ENCODE data around the gene REV3L.

DNA sequence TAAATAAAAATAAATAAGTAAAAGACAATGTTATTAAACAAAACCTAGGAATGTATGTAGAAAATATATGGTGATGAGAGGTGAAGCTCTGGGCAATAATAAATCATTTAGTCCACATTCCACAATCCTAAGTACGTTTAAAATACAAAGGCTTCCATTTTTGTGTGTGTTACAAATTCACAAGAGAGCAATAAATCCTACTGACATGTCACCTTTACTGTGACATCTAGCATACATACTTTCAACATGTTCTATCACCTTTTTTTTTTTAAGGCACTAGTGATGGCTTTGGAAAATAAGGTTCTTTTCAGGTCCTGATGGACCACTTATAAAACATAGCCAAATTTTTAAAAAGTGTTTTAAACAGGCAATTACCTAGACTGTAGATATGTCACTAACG lies 12.0 kb downstream of the REV3L start:
- TF ChIP-seq, protein P1, sequence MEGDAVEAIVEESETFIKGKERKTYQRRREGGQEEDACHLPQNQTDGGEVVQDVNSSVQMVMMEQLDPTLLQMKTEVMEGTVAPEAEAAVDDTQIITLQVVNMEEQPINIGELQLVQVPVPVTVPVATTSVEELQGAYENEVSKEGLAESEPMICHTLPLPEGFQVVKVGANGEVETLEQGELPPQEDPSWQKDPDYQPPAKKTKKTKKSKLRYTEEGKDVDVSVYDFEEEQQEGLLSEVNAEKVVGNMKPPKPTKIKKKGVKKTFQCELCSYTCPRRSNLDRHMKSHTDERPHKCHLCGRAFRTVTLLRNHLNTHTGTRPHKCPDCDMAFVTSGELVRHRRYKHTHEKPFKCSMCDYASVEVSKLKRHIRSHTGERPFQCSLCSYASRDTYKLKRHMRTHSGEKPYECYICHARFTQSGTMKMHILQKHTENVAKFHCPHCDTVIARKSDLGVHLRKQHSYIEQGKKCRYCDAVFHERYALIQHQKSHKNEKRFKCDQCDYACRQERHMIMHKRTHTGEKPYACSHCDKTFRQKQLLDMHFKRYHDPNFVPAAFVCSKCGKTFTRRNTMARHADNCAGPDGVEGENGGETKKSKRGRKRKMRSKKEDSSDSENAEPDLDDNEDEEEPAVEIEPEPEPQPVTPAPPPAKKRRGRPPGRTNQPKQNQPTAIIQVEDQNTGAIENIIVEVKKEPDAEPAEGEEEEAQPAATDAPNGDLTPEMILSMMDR (IDR thresholded peaks at IDR 0.05): no peak
- TF ChIP-seq POLR2A (IDR thresholded peaks at IDR 0.05): no peak

All from adrenal gland (tissue), 5 donors.